Measurements from ENCODE around the gene PSMB10. TPM values are rescaled to one million over a fixed set of nuclear protein-coding genes. Genes with fewer than 3 reads are reported as not detected.
A peak's percentile ranks its signal among the peaks of the same experiment; 100 is the strongest.

The PSMB10 gene
- 24.5 and 25.7 TPM in 2 replicates for total RNA-seq (2021)
- long read RNA-seq, partial matches to known transcripts: 8 of 14 reads
- long read RNA-seq, other reads (novel, unspliced or antisense): 1 of 14 reads

- peak within 1 kb of the TSS; percentile 98 to 100 for H3K4me3 Mint-ChIP-seq
- Histone ChIP-seq H2BK15ac (ENCODE audit: low read depth, low read length) (no peak within 1 kb of the TSS), H2AK5ac (ENCODE audit: insufficient read length, low read length) (no peak within 1 kb of the TSS), H3K56ac (ENCODE audit: insufficient read length, low read depth, low read length) (no peak within 1 kb of the TSS), H3K4me1 (ENCODE audit: insufficient read depth, low read length) (peaks cover 3% of the 10 kb centered on the region; the same call in 1 of the 2 replicates), H3K27me3 (ENCODE audit: insufficient read depth, low read length) (no peaks in the 10 kb centered on the region), H4K91ac (ENCODE audit: insufficient read length, low read depth, low read length) (no peak within 1 kb of the TSS), H3K4ac (ENCODE audit: low read depth, low read length) (no peak within 1 kb of the TSS), H3K79me2 (ENCODE audit: insufficient read depth, low read length) (no peaks in the 10 kb centered on the region), H3K4me2 (ENCODE audit: insufficient read depth, insufficient read length, low read length) (peak within 1 kb of the TSS; percentile 79), H2BK20ac (ENCODE audit: low read depth, low read length, poor library complexity, severe bottlenecking) (no peak within 1 kb of the TSS), H3K18ac (ENCODE audit: insufficient read length, low read depth, low read length) (peak within 1 kb of the TSS; percentile 18), H3K23me2 (ENCODE audit: insufficient read length, low read depth, low read length, poor library complexity, severe bottlenecking) (peaks cover 18% of the 10 kb centered on the region), H3K14ac (ENCODE audit: insufficient read depth, low read length) (peak within 1 kb of the TSS; percentile 64), H4K8ac (replicated peaks; ENCODE audit: insufficient read length, low read depth, low read length) (no peak within 1 kb of the TSS), H3K9me3 (ENCODE audit: control insufficient read depth, low read depth, low read length) (no peaks in the 10 kb centered on the region), H3T11ph (ENCODE audit: low read length) (no peak within 1 kb of the TSS), H3K27ac (ENCODE audit: insufficient read length, low read depth, low read length) (no peak within 1 kb of the TSS), H3K23ac (ENCODE audit: insufficient read length, low read depth, low read length) (no peak within 1 kb of the TSS), H3K9ac (ENCODE audit: extremely low read depth, insufficient read length, low read length) (peak within 1 kb of the TSS; percentile 62), H2BK12ac (ENCODE audit: insufficient read length, low read depth, low read length) (no peak within 1 kb of the TSS), H4K5ac (ENCODE audit: insufficient read length, low read depth, low read length) (no peak within 1 kb of the TSS), H2AFZ (ENCODE audit: low read length) (no peak within 1 kb of the TSS), H2BK5ac (ENCODE audit: insufficient read length, low read length) (no peak within 1 kb of the TSS), H2BK120ac (ENCODE audit: low read depth, low read length, poor library complexity, severe bottlenecking) (no peak within 1 kb of the TSS), H3K79me1 (ENCODE audit: insufficient read depth, low read depth, low read length, poor library complexity, severe bottlenecking) (no peaks in the 10 kb centered on the region), H4K20me1 (ENCODE audit: control insufficient read depth, insufficient read depth, insufficient read length) (no peaks in the 10 kb centered on the region)
- peaks cover 20 to 23% of the 10 kb centered on the region in 2 experiments for H3K4me1 Mint-ChIP-seq
- H3K27me3 Mint-ChIP-seq (ENCODE audit: low read depth): peaks cover 10% of the 10 kb centered on the region
- peaks cover 0 to 35% (median 9%) of the 10 kb centered on the region in 3 experiments; a peak in 4 of 7 replicates for H3K36me3 Mint-ChIP-seq (ENCODE audit: insufficient read depth in 1 of 3, low read depth in 3 of 3)
- TF ChIP-seq CTCF (conservative IDR thresholded peaks at IDR 0.05): no peak
- WGBS (ENCODE audit: extremely low coverage, insufficient read length, low lambda C conversion rate): no CpG with 5 or more reads among the region's 54 CpGs
- no peak for DNase-seq
- H3K9me3 Mint-ChIP-seq: peaks cover 0 to 2% of the 10 kb centered on the region in 2 experiments; a peak in 2 of 5 replicates
- peak within 1 kb of the TSS; percentile 96 to 99 (median 99) for H3K27ac Mint-ChIP-seq
These were observed at the start of gene PSMB10 for GRCh38 chr16:67936124-67936879. PSMB10 (minus strand) TSS chr16:67936850; CDS start chr16:67936749, 101 bp downstream.
